ENCODE measurements around the gene SHROOM2. TPM values are rescaled to one million over a fixed set of nuclear protein-coding genes. Genes with fewer than 3 reads are reported as not detected.

The SHROOM2 gene
- total and polyA plus RNA-seq, 9 of the 15 experiments (the other 6 are each of a cell fraction or from before 2014, with no cell fraction given) = not detected

- 0% methylated on average over 6 of the region's 6 CpGs for WGBS (ENCODE audit: insufficient coverage, low coverage, missing lambda C conversion rate)
- Histone ChIP-seq H3K4me1 (replicated peaks in 1 of 2; ENCODE audit: control insufficient read depth in 2 of 2, insufficient read depth in 2 of 2, low read length in 2 of 2) (no peaks in the 10 kb centered on the region), H3K79me2 (ENCODE audit: control insufficient read depth, insufficient read depth, low read length) (no peaks in the 10 kb centered on the region), H3K9ac (ENCODE audit: insufficient read depth in 1 of 2, low read depth in 2 of 2, low read length in 2 of 2) (no peak overlapping the region), H3K9me1 (ENCODE audit: control insufficient read depth, insufficient read depth, low read length) (no peaks in the 10 kb centered on the region), H4K20me1 (replicated peaks; ENCODE audit: control insufficient read depth, insufficient read depth, low read length) (no peaks in the 10 kb centered on the region), H3K4me2 (ENCODE audit: insufficient read depth, low read length) (no peak overlapping the region), H3K36me3 (ENCODE audit: control insufficient read depth, insufficient read depth, low read length) (no peaks in the 10 kb centered on the region), H3K27ac (ENCODE audit: extremely low read depth, low read depth, low read length) (no peak overlapping the region), H3K4me3 (no peak overlapping the region), H2AFZ (ENCODE audit: low read depth, low read length) (no peak overlapping the region), H3K27me3 (ENCODE audit: control insufficient read depth in 2 of 2, insufficient read depth in 2 of 2, low read length in 2 of 2) (peaks cover 1 to 25% of the 10 kb centered on the region in 2 experiments; a peak in 4 of 5 replicates), H3K9me3 (replicated peaks; ENCODE audit: control insufficient read depth, insufficient read depth, low read depth, low read length) (no peaks in the 10 kb centered on the region)
- BruUV-seq (replicated peaks) = no TSS peak
- DNase-seq (ENCODE audit: extremely low read depth in 1 of 4, low spot score in 3 of 4) = no peak
- no peak for ATAC-seq
- ChIA-PET CTCF (ENCODE audit: low intra/inter-chr PET ratio) (no interaction called here), POLR2A (no interaction called here)
- no peak for FAIRE-seq
- in situ Hi-C loops (cut with MboI) (no loop called here), intact Hi-C loops (cut with micrococcal nuclease) (no loop called here)
- TF ChIP-seq KLF1 (tag; IDR thresholded peaks at IDR 0.05) = no peak
- no peak for TF ChIP-seq MXD1 (CRISPR knock-in tag; IDR thresholded peaks at IDR 0.05; ENCODE audit: borderline replicate concordance, poor library complexity, severe bottlenecking)
- TF ChIP-seq, protein P1, sequence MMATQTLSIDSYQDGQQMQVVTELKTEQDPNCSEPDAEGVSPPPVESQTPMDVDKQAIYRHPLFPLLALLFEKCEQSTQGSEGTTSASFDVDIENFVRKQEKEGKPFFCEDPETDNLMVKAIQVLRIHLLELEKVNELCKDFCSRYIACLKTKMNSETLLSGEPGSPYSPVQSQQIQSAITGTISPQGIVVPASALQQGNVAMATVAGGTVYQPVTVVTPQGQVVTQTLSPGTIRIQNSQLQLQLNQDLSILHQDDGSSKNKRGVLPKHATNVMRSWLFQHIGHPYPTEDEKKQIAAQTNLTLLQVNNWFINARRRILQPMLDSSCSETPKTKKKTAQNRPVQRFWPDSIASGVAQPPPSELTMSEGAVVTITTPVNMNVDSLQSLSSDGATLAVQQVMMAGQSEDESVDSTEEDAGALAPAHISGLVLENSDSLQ (IDR thresholded peaks at IDR 0.05) = no peak
- TF ChIP-seq NR2F6 (CRISPR knock-in tag; IDR thresholded peaks at IDR 0.05) = no peak
- TF ChIP-seq SRSF9 (IDR thresholded peaks at IDR 0.05; ENCODE audit: borderline replicate concordance, low read depth, low read length) = no peak
- no peak for TF ChIP-seq ZC3H11A (IDR thresholded peaks at IDR 0.05; ENCODE audit: low read depth, low read length)
- TF ChIP-seq ZNF165 (CRISPR knock-in tag; IDR thresholded peaks at IDR 0.05; ENCODE audit: borderline replicate concordance) = no peak
- TF ChIP-seq POLR3G (IDR thresholded peaks at IDR 0.05; ENCODE audit: extremely low read depth, insufficient read length, insufficient replicate concordance) = no peak
- no peak for TF ChIP-seq STAT5A (IDR thresholded peaks at IDR 0.05; ENCODE audit: borderline replicate concordance, low read length)
- no peak for TF ChIP-seq SNIP1 (IDR thresholded peaks at IDR 0.05; ENCODE audit: low read depth)
- no peak for TF ChIP-seq SFPQ (IDR thresholded peaks at IDR 0.05; ENCODE audit: low read depth, low read length)
- no peak for TF ChIP-seq ZNF445 (CRISPR knock-in tag; IDR thresholded peaks at IDR 0.05; ENCODE audit: low read depth)
- TF ChIP-seq ZNF143 (CRISPR knock-in tag; IDR thresholded peaks at IDR 0.05) = no peak
- no peak for TF ChIP-seq ILK (tag; IDR thresholded peaks at IDR 0.05; ENCODE audit: borderline replicate concordance, low read depth)
- no peak for TF ChIP-seq MTA2 (IDR thresholded peaks at IDR 0.05; ENCODE audit: low read depth)
- TF ChIP-seq, protein P2, sequence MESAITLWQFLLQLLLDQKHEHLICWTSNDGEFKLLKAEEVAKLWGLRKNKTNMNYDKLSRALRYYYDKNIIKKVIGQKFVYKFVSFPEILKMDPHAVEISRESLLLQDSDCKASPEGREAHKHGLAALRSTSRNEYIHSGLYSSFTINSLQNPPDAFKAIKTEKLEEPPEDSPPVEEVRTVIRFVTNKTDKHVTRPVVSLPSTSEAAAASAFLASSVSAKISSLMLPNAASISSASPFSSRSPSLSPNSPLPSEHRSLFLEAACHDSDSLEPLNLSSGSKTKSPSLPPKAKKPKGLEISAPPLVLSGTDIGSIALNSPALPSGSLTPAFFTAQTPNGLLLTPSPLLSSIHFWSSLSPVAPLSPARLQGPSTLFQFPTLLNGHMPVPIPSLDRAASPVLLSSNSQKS (CRISPR knock-in tag; IDR thresholded peaks at IDR 0.05) = no peak
- no peak for TF ChIP-seq CHD2 (IDR thresholded peaks at IDR 0.05; ENCODE audit: low read depth, low read length)
- TF ChIP-seq ZKSCAN8 (CRISPR knock-in tag; IDR thresholded peaks at IDR 0.05) = no peak
- no peak for TF ChIP-seq KAT8 (IDR thresholded peaks at IDR 0.05; ENCODE audit: low read depth)
Measured at GRCh38 chrX:9767375-9767774, 18.9 kb upstream of the SHROOM2 start.
